K562 (cell line): ENCODE measurements around the gene SNX33. TPM values are rescaled to one million over a fixed set of nuclear protein-coding genes. Genes with fewer than 3 reads are reported as not detected.

Experiments
- ATAC-seq: fragments of 200-7000 bp; cut with Tn5 transposase; 3 replicates; pipeline ENCODE4 v1.9.1; 2020; ENCODE audit warnings: moderate library complexity
- BruUV-seq: library from RNA; stranded (reverse); fragments of 400-500 nt; replicated peaks from 2 replicates; lab custom pipeline; 2021; lab: Mats Ljungman, UMichigan
- CTCF ChIA-PET: fragments of 300-600 bp; formaldehyde crosslinking; extraction: SDS; loops from one replicate; lab custom pipeline; 2021; ENCODE audit warnings: low intra/inter-chr PET ratio; lab: Yijun Ruan, JAX
- POLR2A ChIA-PET: fragments of 300-600, 350-650 bp; sonication (Branson Sonifier 250); formaldehyde crosslinking; extraction: SDS; loops from one replicate; lab custom pipeline; 2021; ENCODE audit warnings: antibody characterized with exemption, inconsistent platforms; lab: Yijun Ruan, JAX
- DNase-seq, 4 experiments: peaks; one replicate each; pipeline versions ENCODE4 v3.0.0 to v3.0.0-alpha.2; 2011 to 2018; ENCODE audit warnings: low spot score in 3 of 4, mixed read lengths in 3 of 4; ENCODE audit errors: extremely low read depth in 1 of 4
- FAIRE-seq: peaks from 2 replicates; lab custom pipeline; 2011; peaks lifted over from hg19 to GRCh38; lab: Jason Lieb, UNC
- H2AFZ ChIP-seq: 2 replicates; pipeline ENCODE4 v1.6.0; 2011; ENCODE audit warnings: low read depth, low read length, control low read depth, inconsistent platforms
- H3K27ac ChIP-seq: fragments of 200-600 bp; 3 replicates; pipeline ENCODE4 v1.8.0; 2011; ENCODE audit warnings: low read depth, mild to moderate bottlenecking, control low read depth, inconsistent platforms, low read length, moderate library complexity, mixed read lengths; ENCODE audit errors: extremely low read depth
- H3K27me3 ChIP-seq, 2 experiments: fragments of 300-600 bp in 1 of 2; 2 replicates in 1 of 2; 3 replicates in 1 of 2; pipeline versions ENCODE4 v1.6.0 to v1.8.0; 2011; ENCODE audit warnings: inconsistent platforms in 2 of 2, low read length in 2 of 2, mild to moderate bottlenecking in 1 of 2, mixed read lengths in 1 of 2, moderate library complexity in 1 of 2; ENCODE audit not compliant: control insufficient read depth in 2 of 2, insufficient read depth in 2 of 2
- H3K36me3 ChIP-seq: fragments of 300-600 bp; 3 replicates; pipeline ENCODE4 v1.8.0; 2011; ENCODE audit warnings: mild to moderate bottlenecking, low read length, inconsistent platforms; ENCODE audit not compliant: control insufficient read depth, insufficient read depth
- H3K4me1 ChIP-seq, 2 experiments: fragments of 200-600 bp in 1 of 2; replicated peaks in 1 of 2; 2 replicates in 1 of 2; 3 replicates in 1 of 2; pipeline versions ENCODE4 v1.5.1 to v1.8.0; 2011; ENCODE audit warnings: inconsistent platforms in 2 of 2, low read length in 2 of 2, mild to moderate bottlenecking in 1 of 2, mixed read lengths in 1 of 2, moderate library complexity in 1 of 2; ENCODE audit not compliant: control insufficient read depth in 2 of 2, insufficient read depth in 2 of 2
- H3K4me2 ChIP-seq: 2 replicates; pipeline ENCODE4 v1.6.1; 2011; ENCODE audit warnings: low read length, control low read depth, inconsistent platforms, mixed read lengths; ENCODE audit not compliant: insufficient read depth
- H3K4me3 ChIP-seq: fragments of 200-600 bp; sonication (generic), shearing (Covaris generic); 2 replicates; pipeline ENCODE4 v1.5.1; 2016; ENCODE audit warnings: control low read depth, inconsistent platforms
- H3K79me2 ChIP-seq: fragments of 200-600 bp; 3 replicates; pipeline ENCODE4 v1.8.0; 2011; ENCODE audit warnings: low read length, inconsistent platforms; ENCODE audit not compliant: control insufficient read depth, insufficient read depth
- H3K9ac ChIP-seq, 2 experiments: 2 replicates each; pipeline versions ENCODE4 v1.6.0 to v1.6.1; 2011; ENCODE audit warnings: low read depth in 2 of 2, low read length in 2 of 2, control low read depth in 1 of 2, inconsistent platforms in 1 of 2, mild to moderate bottlenecking in 1 of 2, mixed read lengths in 1 of 2; ENCODE audit not compliant: insufficient read depth in 1 of 2
- H3K9me1 ChIP-seq: one replicate; pipeline ENCODE4 v1.6.0; 2011; ENCODE audit warnings: inconsistent platforms, mild to moderate bottlenecking, low read length, moderate library complexity; ENCODE audit not compliant: control insufficient read depth, insufficient read depth
- H3K9me3 ChIP-seq: replicated peaks from 2 replicates; pipeline ENCODE4 v1.5.1; 2011; ENCODE audit warnings: low read depth, low read length, inconsistent platforms; ENCODE audit not compliant: control insufficient read depth, insufficient read depth
- H4K20me1 ChIP-seq: replicated peaks from 2 replicates; pipeline ENCODE4 v1.6.1; 2011; ENCODE audit warnings: low read length, inconsistent platforms, mixed read lengths; ENCODE audit not compliant: control insufficient read depth, insufficient read depth
- ARID2 ChIP-seq: fragments of 450-650 bp; IDR thresholded peaks from 2 replicates; pipeline ENCODE4 v1.6.1; 2017; ENCODE audit warnings: antibody characterized with exemption, mild to moderate bottlenecking
- ARNT ChIP-seq, 2 experiments: fragments of 450-650 bp; IDR thresholded peaks; 2 replicates each; pipeline ENCODE4 v1.6.1; 2016; ENCODE audit warnings: mild to moderate bottlenecking in 1 of 2
- COPS2 ChIP-seq: fragments of 450-650 bp; conservative IDR thresholded peaks from 2 replicates; pipeline ENCODE4 v1.6.1; 2016; ENCODE audit warnings: mild to moderate bottlenecking, moderate library complexity
- FOSL1 ChIP-seq: fragments of 200-800 bp; sonication (Bioruptor generic); conservative IDR thresholded peaks from 2 replicates; pipeline ENCODE4 v1.6.1; 2016; ENCODE audit warnings: missing genetic modification characterization, missing compliant biosample characterization
- MAZ ChIP-seq, 2 experiments: fragments of 450-650 bp in 1 of 2; sonication (generic) in 1 of 2; formaldehyde crosslinking; IDR thresholded peaks in 1 of 2; conservative IDR thresholded peaks in 1 of 2; 2 replicates each; pipeline versions ENCODE4 v1.4.0 to v1.5.0; 2020; ENCODE audit warnings: mild to moderate bottlenecking in 1 of 2, missing genetic modification reagents in 1 of 2
- NR4A1 ChIP-seq, 2 experiments: fragments of 250-450 bp in 1 of 2; fragments of 450-650 bp in 1 of 2; sonication (Bioruptor Pico) in 1 of 2; IDR thresholded peaks; 2 replicates each; pipeline versions ENCODE4 v1.4.0 to v1.6.1; 2016 to 2020; ENCODE audit warnings: mild to moderate bottlenecking in 2 of 2, missing compliant biosample characterization in 1 of 2, missing genetic modification characterization in 1 of 2, moderate library complexity in 1 of 2
- POLR2AphosphoS2 ChIP-seq: IDR thresholded peaks from 2 replicates; pipeline ENCODE4 v1.6.1; 2012; ENCODE audit warnings: low read length, improper control_type of control experiment
- PTRF ChIP-seq: fragments of 450-650 bp; IDR thresholded peaks from 2 replicates; pipeline ENCODE4 v1.6.1; 2016; ENCODE audit warnings: mild to moderate bottlenecking, missing genetic modification characterization, missing compliant biosample characterization
- RBBP5 ChIP-seq: fragments of 200-600 bp; sonication (generic); IDR thresholded peaks from 2 replicates; pipeline ENCODE4 v1.6.1; 2012; ENCODE audit warnings: borderline replicate concordance, mild to moderate bottlenecking, low read length, control low read depth, inconsistent platforms; ENCODE audit not compliant: insufficient read depth, poor library complexity, severe bottlenecking
- ZNF143 ChIP-seq: sonication (generic); formaldehyde crosslinking; IDR thresholded peaks from 2 replicates; pipeline ENCODE4 v1.9.0; 2022; ENCODE audit warnings: mild to moderate bottlenecking, missing genetic modification reagents
- ZNF79 ChIP-seq: fragments of 250-450 bp; sonication (Bioruptor Pico); IDR thresholded peaks from 2 replicates; pipeline ENCODE4 v1.4.0; 2020; ENCODE audit warnings: low read depth, mild to moderate bottlenecking, moderate library complexity
- ZZZ3 ChIP-seq: fragments of 450-650 bp; IDR thresholded peaks from 2 replicates; pipeline ENCODE4 v1.6.1; 2016; ENCODE audit warnings: antibody characterized with exemption, mild to moderate bottlenecking, moderate library complexity
- WGBS: fragments of 100-300 bp; shearing (Covaris generic); methylation state at CpG from one replicate; pipeline ENCODE4 v1.1.6; 2016; ENCODE audit warnings: low coverage, mixed read lengths; ENCODE audit not compliant: insufficient coverage; ENCODE audit errors: missing lambda C conversion rate; 5-methylcytosine and 5-hydroxymethylcytosine counted together
- in situ Hi-C: fragments of 300-500 bp; cut with MboI; formaldehyde crosslinking; loops from 4 replicates; pipeline ENCODE4 v1.15.0; 2018; ENCODE audit warnings: inconsistent platforms, mixed read lengths
- intact Hi-C: fragments of 100-400 bp; cut with micrococcal nuclease; formaldehyde crosslinking; loops from 2 replicates; pipeline ENCODE4 v1.14.2; 2022
- polyA plus RNA-seq, 8 experiments: library from polyadenylated mRNA; depleted of rRNA in 4 of 8; stranded (reverse) in 5 of 8; unstranded in 3 of 8; fragments of >200 nt; fragmentation: Nextera tagmentation in 2 of 8; fragmentation: Illumina TruSeq in 1 of 8; extraction: Ambion mirVana in 2 of 8; extraction: Trizol in 1 of 8; gene quantifications; 2 replicates each; pipeline versions ENCODE4 v1.2.1 to v1.2.3, GENCODE V29; 2011 to 2014; ENCODE audit warnings: inconsistent platforms in 1 of 8, missing spikeins in 1 of 8
- total RNA-seq, 7 experiments: library from RNA; depleted of rRNA in 6 of 7; stranded (reverse); fragments of >200 nt in 6 of 7; fragmentation: Illumina TruSeq in 2 of 7; extraction: Trizol in 2 of 7; gene quantifications; 2 replicates each; pipeline versions ENCODE4 v1.2.1 to v1.2.3, GENCODE V29; 2011 to 2021; ENCODE audit warnings: low replicate concordance in 1 of 7
- TF ChIP-seq, protein P1 (sequence below), 2 experiments: fragments of 450-650 bp; conservative IDR thresholded peaks; 2 replicates each; pipeline ENCODE4 v1.6.1; 2017; ENCODE audit warnings: mild to moderate bottlenecking in 2 of 2, moderate library complexity in 2 of 2
- TF ChIP-seq, protein P2 (sequence below): fragments of 250-450 bp; sonication (Bioruptor Pico); IDR thresholded peaks from 2 replicates; pipeline ENCODE4 v1.8.0; 2022; ENCODE audit warnings: moderate library complexity, mild to moderate bottlenecking, inconsistent platforms
- TF ChIP-seq, protein P3 (sequence below): fragments of 250-450 bp; sonication (Bioruptor Pico); IDR thresholded peaks from 2 replicates; pipeline ENCODE4 v1.9.0; 2021; ENCODE audit warnings: mild to moderate bottlenecking, inconsistent platforms
- TF ChIP-seq, protein P4 (sequence below): fragments of 450-650 bp; formaldehyde crosslinking; IDR thresholded peaks from 2 replicates; pipeline ENCODE4 v1.4.0; 2020; ENCODE audit warnings: mild to moderate bottlenecking, moderate library complexity

Gene SNX33
- total and polyA plus RNA-seq, 9 of the 15 experiments (the other 6 are each of a cell fraction or from before 2014, with no cell fraction given), result 1.4 to 14.1 (median 8.2) TPM

DNA sequence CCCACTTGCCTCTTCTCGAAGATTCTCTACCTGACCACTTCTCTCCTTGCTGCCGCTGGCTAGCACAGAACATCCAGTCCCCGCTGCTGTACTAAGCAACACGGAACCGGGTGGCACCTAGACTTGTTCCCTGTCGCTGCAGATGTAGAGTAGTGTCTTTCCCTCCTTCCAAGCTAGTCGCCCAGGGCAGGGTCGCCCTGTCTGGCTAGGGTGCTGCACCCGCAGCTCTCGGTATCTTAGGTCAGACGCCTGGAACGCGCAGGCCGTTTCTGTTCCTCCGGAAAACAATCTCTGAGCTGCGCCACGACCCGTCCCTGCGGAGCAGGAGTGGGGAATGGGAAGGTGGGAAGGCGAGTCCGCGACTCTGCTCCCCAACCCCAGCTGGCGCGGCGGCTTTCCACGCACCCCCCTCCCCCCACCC, 758 bp upstream of the SNX33 start:
- ChIA-PET POLR2A (interaction anchor here (0.6 to 1.9 kb wide), 6 partner anchors 13 to 186 kb away, joined by 3 to 16 read pairs (median 4); partner anchors contain the start of genes PTPN9 and SNUPN), CTCF (no interaction called here)
- Histone ChIP-seq H3K4me1 (peaks cover 42 to 53% of the 10 kb centered on the region in 2 experiments), H3K36me3 (peaks cover 15% of the 10 kb centered on the region; the same call in 2 of the 3 replicates), H3K79me2 (peaks cover 52% of the 10 kb centered on the region), H3K4me2 (peak overlapping the region; percentile 96), H3K4me3 (peak overlapping the region; percentile 79), H3K9me1 (no peaks in the 10 kb centered on the region), H3K27me3 (no peaks in the 10 kb centered on the region), H3K9ac (peak overlapping the region; percentile 86 to 97), H3K27ac (peak overlapping the region; percentile 81), H2AFZ (peak overlapping the region; percentile 98), H3K9me3 (no peaks in the 10 kb centered on the region), H4K20me1 (no peaks in the 10 kb centered on the region)
- WGBS, result 6% methylated on average over 22 of the region's 26 CpGs
- FAIRE-seq, result peak; percentile 15
- peak in 2 of 4 experiments; percentile 34 to 38 for DNase-seq
- BruUV-seq, result no TSS peak
- peak; percentile 3 for ATAC-seq
- intact Hi-C loops (no loop called here), in situ Hi-C loops (no loop called here)
- no peak for TF ChIP-seq ARID2
- TF ChIP-seq, protein P1, sequence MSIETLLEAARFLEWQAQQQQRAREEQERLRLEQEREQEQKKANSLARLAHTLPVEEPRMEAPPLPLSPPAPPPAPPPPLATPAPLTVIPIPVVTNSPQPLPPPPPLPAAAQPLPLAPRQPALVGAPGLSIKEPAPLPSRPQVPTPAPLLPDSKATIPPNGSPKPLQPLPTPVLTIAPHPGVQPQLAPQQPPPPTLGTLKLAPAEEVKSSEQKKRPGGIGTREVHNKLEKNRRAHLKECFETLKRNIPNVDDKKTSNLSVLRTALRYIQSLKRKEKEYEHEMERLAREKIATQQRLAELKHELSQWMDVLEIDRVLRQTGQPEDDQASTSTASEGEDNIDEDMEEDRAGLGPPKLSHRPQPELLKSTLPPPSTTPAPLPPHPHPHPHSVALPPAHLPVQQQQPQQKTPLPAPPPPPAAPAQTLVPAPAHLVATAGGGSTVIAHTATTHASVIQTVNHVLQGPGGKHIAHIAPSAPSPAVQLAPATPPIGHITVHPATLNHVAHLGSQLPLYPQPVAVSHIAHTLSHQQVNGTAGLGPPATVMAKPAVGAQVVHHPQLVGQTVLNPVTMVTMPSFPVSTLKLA (conservative IDR thresholded peaks at IDR 0.05), result no peak
- TF ChIP-seq MAZ (CRISPR knock-in tag; conservative IDR thresholded peaks at IDR 0.05 in 1 of 2, IDR thresholded peaks at IDR 0.05 in 1 of 2), result no peak
- no peak for TF ChIP-seq NR4A1 (CRISPR knock-in tag; IDR thresholded peaks at IDR 0.05)
- no peak for TF ChIP-seq NR4A1 (tag; IDR thresholded peaks at IDR 0.05)
- no peak for TF ChIP-seq ZNF79
- TF ChIP-seq ZZZ3, result no peak
- TF ChIP-seq RBBP5, result no peak
- no peak for TF ChIP-seq ZNF143 (CRISPR knock-in tag)
- TF ChIP-seq, protein P2, sequence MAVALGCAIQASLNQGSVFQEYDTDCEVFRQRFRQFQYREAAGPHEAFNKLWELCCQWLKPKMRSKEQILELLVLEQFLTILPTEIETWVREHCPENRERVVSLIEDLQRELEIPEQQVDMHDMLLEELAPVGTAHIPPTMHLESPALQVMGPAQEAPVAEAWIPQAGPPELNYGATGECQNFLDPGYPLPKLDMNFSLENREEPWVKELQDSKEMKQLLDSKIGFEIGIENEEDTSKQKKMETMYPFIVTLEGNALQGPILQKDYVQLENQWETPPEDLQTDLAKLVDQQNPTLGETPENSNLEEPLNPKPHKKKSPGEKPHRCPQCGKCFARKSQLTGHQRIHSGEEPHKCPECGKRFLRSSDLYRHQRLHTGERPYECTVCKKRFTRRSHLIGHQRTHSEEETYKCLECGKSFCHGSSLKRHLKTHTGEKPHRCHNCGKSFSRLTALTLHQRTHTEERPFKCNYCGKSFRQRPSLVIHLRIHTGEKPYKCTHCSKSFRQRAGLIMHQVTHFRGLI (CRISPR knock-in tag), result no peak
- no peak for TF ChIP-seq FOSL1 (tag)
- TF ChIP-seq PTRF (tag), result no peak
- TF ChIP-seq, protein P3, sequence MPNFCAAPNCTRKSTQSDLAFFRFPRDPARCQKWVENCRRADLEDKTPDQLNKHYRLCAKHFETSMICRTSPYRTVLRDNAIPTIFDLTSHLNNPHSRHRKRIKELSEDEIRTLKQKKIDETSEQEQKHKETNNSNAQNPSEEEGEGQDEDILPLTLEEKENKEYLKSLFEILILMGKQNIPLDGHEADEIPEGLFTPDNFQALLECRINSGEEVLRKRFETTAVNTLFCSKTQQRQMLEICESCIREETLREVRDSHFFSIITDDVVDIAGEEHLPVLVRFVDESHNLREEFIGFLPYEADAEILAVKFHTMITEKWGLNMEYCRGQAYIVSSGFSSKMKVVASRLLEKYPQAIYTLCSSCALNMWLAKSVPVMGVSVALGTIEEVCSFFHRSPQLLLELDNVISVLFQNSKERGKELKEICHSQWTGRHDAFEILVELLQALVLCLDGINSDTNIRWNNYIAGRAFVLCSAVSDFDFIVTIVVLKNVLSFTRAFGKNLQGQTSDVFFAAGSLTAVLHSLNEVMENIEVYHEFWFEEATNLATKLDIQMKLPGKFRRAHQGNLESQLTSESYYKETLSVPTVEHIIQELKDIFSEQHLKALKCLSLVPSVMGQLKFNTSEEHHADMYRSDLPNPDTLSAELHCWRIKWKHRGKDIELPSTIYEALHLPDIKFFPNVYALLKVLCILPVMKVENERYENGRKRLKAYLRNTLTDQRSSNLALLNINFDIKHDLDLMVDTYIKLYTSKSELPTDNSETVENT (CRISPR knock-in tag), result no peak
- TF ChIP-seq ARNT (IDR thresholded peaks at IDR 0.05), result no peak
- no peak for TF ChIP-seq COPS2
- TF ChIP-seq, protein P4, sequence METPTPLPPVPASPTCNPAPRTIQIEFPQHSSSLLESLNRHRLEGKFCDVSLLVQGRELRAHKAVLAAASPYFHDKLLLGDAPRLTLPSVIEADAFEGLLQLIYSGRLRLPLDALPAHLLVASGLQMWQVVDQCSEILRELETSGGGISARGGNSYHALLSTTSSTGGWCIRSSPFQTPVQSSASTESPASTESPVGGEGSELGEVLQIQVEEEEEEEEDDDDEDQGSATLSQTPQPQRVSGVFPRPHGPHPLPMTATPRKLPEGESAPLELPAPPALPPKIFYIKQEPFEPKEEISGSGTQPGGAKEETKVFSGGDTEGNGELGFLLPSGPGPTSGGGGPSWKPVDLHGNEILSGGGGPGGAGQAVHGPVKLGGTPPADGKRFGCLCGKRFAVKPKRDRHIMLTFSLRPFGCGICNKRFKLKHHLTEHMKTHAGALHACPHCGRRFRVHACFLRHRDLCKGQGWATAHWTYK (CRISPR knock-in tag), result no peak
- no peak for TF ChIP-seq POLR2AphosphoS2
